K562 (cell line): Measurements from ENCODE around the gene NKX1-2. TPM values are rescaled to one million over a fixed set of nuclear protein-coding genes. Genes with fewer than 3 reads are reported as not detected.

ENCODE experiments used
- ATAC-seq: fragments of 200-7000 bp; cut with Tn5 transposase; 3 replicates; pipeline ENCODE4 v1.9.1; 2020; ENCODE audit warnings: moderate library complexity
- BruUV-seq: library from RNA; stranded (reverse); fragments of 400-500 nt; replicated peaks from 2 replicates; lab custom pipeline; 2021; lab: Mats Ljungman, UMichigan
- CTCF ChIA-PET: fragments of 300-600 bp; formaldehyde crosslinking; extraction: SDS; loops from one replicate; lab custom pipeline; 2021; ENCODE audit warnings: low intra/inter-chr PET ratio; lab: Yijun Ruan, JAX
- POLR2A ChIA-PET: fragments of 300-600, 350-650 bp; sonication (Branson Sonifier 250); formaldehyde crosslinking; extraction: SDS; loops from one replicate; lab custom pipeline; 2021; ENCODE audit warnings: antibody characterized with exemption, inconsistent platforms; lab: Yijun Ruan, JAX
- DNase-seq, 4 experiments: peaks; one replicate each; pipeline versions ENCODE4 v3.0.0 to v3.0.0-alpha.2; 2011 to 2018; ENCODE audit warnings: low spot score in 3 of 4, mixed read lengths in 3 of 4; ENCODE audit errors: extremely low read depth in 1 of 4
- FAIRE-seq: peaks from 2 replicates; lab custom pipeline; 2011; peaks lifted over from hg19 to GRCh38; lab: Jason Lieb, UNC
- H2AFZ ChIP-seq: 2 replicates; pipeline ENCODE4 v1.6.0; 2011; ENCODE audit warnings: low read depth, low read length, control low read depth, inconsistent platforms
- H3K27ac ChIP-seq: fragments of 200-600 bp; 3 replicates; pipeline ENCODE4 v1.8.0; 2011; ENCODE audit warnings: low read depth, mild to moderate bottlenecking, control low read depth, inconsistent platforms, low read length, moderate library complexity, mixed read lengths; ENCODE audit errors: extremely low read depth
- H3K27me3 ChIP-seq, 2 experiments: fragments of 300-600 bp in 1 of 2; 2 replicates in 1 of 2; 3 replicates in 1 of 2; pipeline versions ENCODE4 v1.6.0 to v1.8.0; 2011; ENCODE audit warnings: inconsistent platforms in 2 of 2, low read length in 2 of 2, mild to moderate bottlenecking in 1 of 2, mixed read lengths in 1 of 2, moderate library complexity in 1 of 2; ENCODE audit not compliant: control insufficient read depth in 2 of 2, insufficient read depth in 2 of 2
- H3K36me3 ChIP-seq: fragments of 300-600 bp; 3 replicates; pipeline ENCODE4 v1.8.0; 2011; ENCODE audit warnings: mild to moderate bottlenecking, low read length, inconsistent platforms; ENCODE audit not compliant: control insufficient read depth, insufficient read depth
- H3K4me1 ChIP-seq, 2 experiments: fragments of 200-600 bp in 1 of 2; replicated peaks in 1 of 2; 2 replicates in 1 of 2; 3 replicates in 1 of 2; pipeline versions ENCODE4 v1.5.1 to v1.8.0; 2011; ENCODE audit warnings: inconsistent platforms in 2 of 2, low read length in 2 of 2, mild to moderate bottlenecking in 1 of 2, mixed read lengths in 1 of 2, moderate library complexity in 1 of 2; ENCODE audit not compliant: control insufficient read depth in 2 of 2, insufficient read depth in 2 of 2
- H3K4me2 ChIP-seq: 2 replicates; pipeline ENCODE4 v1.6.1; 2011; ENCODE audit warnings: low read length, control low read depth, inconsistent platforms, mixed read lengths; ENCODE audit not compliant: insufficient read depth
- H3K4me3 ChIP-seq: fragments of 200-600 bp; sonication (generic), shearing (Covaris generic); 2 replicates; pipeline ENCODE4 v1.5.1; 2016; ENCODE audit warnings: control low read depth, inconsistent platforms
- H3K79me2 ChIP-seq: fragments of 200-600 bp; 3 replicates; pipeline ENCODE4 v1.8.0; 2011; ENCODE audit warnings: low read length, inconsistent platforms; ENCODE audit not compliant: control insufficient read depth, insufficient read depth
- H3K9ac ChIP-seq, 2 experiments: 2 replicates each; pipeline versions ENCODE4 v1.6.0 to v1.6.1; 2011; ENCODE audit warnings: low read depth in 2 of 2, low read length in 2 of 2, control low read depth in 1 of 2, inconsistent platforms in 1 of 2, mild to moderate bottlenecking in 1 of 2, mixed read lengths in 1 of 2; ENCODE audit not compliant: insufficient read depth in 1 of 2
- H3K9me1 ChIP-seq: one replicate; pipeline ENCODE4 v1.6.0; 2011; ENCODE audit warnings: inconsistent platforms, mild to moderate bottlenecking, low read length, moderate library complexity; ENCODE audit not compliant: control insufficient read depth, insufficient read depth
- H3K9me3 ChIP-seq: replicated peaks from 2 replicates; pipeline ENCODE4 v1.5.1; 2011; ENCODE audit warnings: low read depth, low read length, inconsistent platforms; ENCODE audit not compliant: control insufficient read depth, insufficient read depth
- H4K20me1 ChIP-seq: replicated peaks from 2 replicates; pipeline ENCODE4 v1.6.1; 2011; ENCODE audit warnings: low read length, inconsistent platforms, mixed read lengths; ENCODE audit not compliant: control insufficient read depth, insufficient read depth
- CBFA2T3 ChIP-seq: fragments of 450-650 bp; IDR thresholded peaks from 2 replicates; pipeline ENCODE4 v1.6.1; 2017
- DACH1 ChIP-seq: fragments of 450-650 bp; IDR thresholded peaks from 2 replicates; pipeline ENCODE4 v1.6.1; 2018; ENCODE audit not compliant: partially characterized antibody
- JUN ChIP-seq, 2 experiments: sonication (generic) in 1 of 2; formaldehyde crosslinking in 1 of 2; IDR thresholded peaks; 2 replicates each; pipeline versions ENCODE4 v1.6.1 to v1.8.0; 2012 to 2022; ENCODE audit warnings: borderline replicate concordance in 2 of 2, mild to moderate bottlenecking in 2 of 2, improper control_type of control experiment in 1 of 2, low read depth in 1 of 2, low read length in 1 of 2, missing genetic modification reagents in 1 of 2
- PATZ1 ChIP-seq: fragments of 250-450 bp; sonication (Bioruptor Pico); IDR thresholded peaks from 2 replicates; pipeline ENCODE4 v1.5.0; 2020; ENCODE audit warnings: mild to moderate bottlenecking, borderline replicate concordance
- TCF3 ChIP-seq: sonication (generic); formaldehyde crosslinking; IDR thresholded peaks from 2 replicates; pipeline ENCODE4 v1.4.0; 2020; ENCODE audit warnings: mild to moderate bottlenecking, missing genetic modification reagents
- ZNF445 ChIP-seq: fragments of 250-450 bp; sonication (Bioruptor Pico); IDR thresholded peaks from 2 replicates; pipeline ENCODE4 v1.4.0; 2020; ENCODE audit warnings: low read depth, mild to moderate bottlenecking, moderate library complexity
- ZNF511 ChIP-seq: sonication (generic); formaldehyde crosslinking; IDR thresholded peaks from 2 replicates; pipeline ENCODE4 v1.8.0; 2022; ENCODE audit warnings: mild to moderate bottlenecking, missing genetic modification reagents
- WGBS: fragments of 100-300 bp; shearing (Covaris generic); methylation state at CpG from one replicate; pipeline ENCODE4 v1.1.6; 2016; ENCODE audit warnings: low coverage, mixed read lengths; ENCODE audit not compliant: insufficient coverage; ENCODE audit errors: missing lambda C conversion rate; 5-methylcytosine and 5-hydroxymethylcytosine counted together
- in situ Hi-C: fragments of 300-500 bp; cut with MboI; formaldehyde crosslinking; loops from 4 replicates; pipeline ENCODE4 v1.15.0; 2018; ENCODE audit warnings: inconsistent platforms, mixed read lengths
- intact Hi-C: fragments of 100-400 bp; cut with micrococcal nuclease; formaldehyde crosslinking; loops from 2 replicates; pipeline ENCODE4 v1.14.2; 2022
- polyA plus RNA-seq, 8 experiments: library from polyadenylated mRNA; depleted of rRNA in 4 of 8; stranded (reverse) in 5 of 8; unstranded in 3 of 8; fragments of >200 nt; fragmentation: Nextera tagmentation in 2 of 8; fragmentation: Illumina TruSeq in 1 of 8; extraction: Ambion mirVana in 2 of 8; extraction: Trizol in 1 of 8; gene quantifications; 2 replicates each; pipeline versions ENCODE4 v1.2.1 to v1.2.3, GENCODE V29; 2011 to 2014; ENCODE audit warnings: inconsistent platforms in 1 of 8, missing spikeins in 1 of 8
- total RNA-seq, 7 experiments: library from RNA; depleted of rRNA in 6 of 7; stranded (reverse); fragments of >200 nt in 6 of 7; fragmentation: Illumina TruSeq in 2 of 7; extraction: Trizol in 2 of 7; gene quantifications; 2 replicates each; pipeline versions ENCODE4 v1.2.1 to v1.2.3, GENCODE V29; 2011 to 2021; ENCODE audit warnings: low replicate concordance in 1 of 7
- TF ChIP-seq, protein P1 (sequence below): fragments of 250-450 bp; sonication (Bioruptor Pico); IDR thresholded peaks from 2 replicates; pipeline ENCODE4 v1.5.0; 2021; ENCODE audit warnings: mild to moderate bottlenecking, moderate library complexity

The NKX1-2 gene
- total and polyA plus RNA-seq, 9 of the 15 experiments (the other 6 are each of a cell fraction or from before 2014, with no cell fraction given), result not detected

- Histone ChIP-seq H3K27ac (no peak overlapping the region), H3K36me3 (no peaks in the 10 kb centered on the region), H3K9me1 (no peaks in the 10 kb centered on the region), H3K4me1 (peaks cover 2 to 21% of the 10 kb centered on the region in 2 experiments; a peak in 4 of 5 replicates)
- in situ Hi-C loops, result no loop called here
- DNase-seq, result no peak
- CTCF ChIA-PET, result no interaction called here
- intact Hi-C loops, result no loop called here
- 32% methylated on average over 6 of the region's 9 CpGs for WGBS
- no TSS peak for BruUV-seq
- peak; percentile 14; the same call in 1 of the 2 replicates for TF ChIP-seq CBFA2T3
- peak; percentile 49 for TF ChIP-seq TCF3
- TF ChIP-seq ZNF445 (CRISPR knock-in tag), result no peak
- TF ChIP-seq, all 486 proteins: peak for 2
- Histone ChIP-seq H3K4me2 (no peak overlapping the region), H3K27me3 (no peaks in the 10 kb centered on the region), H2AFZ (no peak overlapping the region), H3K9ac (peak overlapping the region in 1 of 2 experiments; percentile 36; a peak in 1 of 4 replicates), H4K20me1 (no peaks in the 10 kb centered on the region), H3K9me3 (no peaks in the 10 kb centered on the region), H3K79me2 (no peaks in the 10 kb centered on the region), H3K4me3 (no peak overlapping the region)
- POLR2A ChIA-PET, result interaction anchor here (0.5 to 0.6 kb wide), 2 partner anchors 51 to 1801 kb away, joined by 3 read pairs; no protein-coding TSS in a partner anchor
- no peak for FAIRE-seq
- no peak; the same call in 2 of the 3 replicates for ATAC-seq
These were observed 24.8 kb upstream of the NKX1-2 start for GRCh38 chr10:124474514-124475070.

DNA sequence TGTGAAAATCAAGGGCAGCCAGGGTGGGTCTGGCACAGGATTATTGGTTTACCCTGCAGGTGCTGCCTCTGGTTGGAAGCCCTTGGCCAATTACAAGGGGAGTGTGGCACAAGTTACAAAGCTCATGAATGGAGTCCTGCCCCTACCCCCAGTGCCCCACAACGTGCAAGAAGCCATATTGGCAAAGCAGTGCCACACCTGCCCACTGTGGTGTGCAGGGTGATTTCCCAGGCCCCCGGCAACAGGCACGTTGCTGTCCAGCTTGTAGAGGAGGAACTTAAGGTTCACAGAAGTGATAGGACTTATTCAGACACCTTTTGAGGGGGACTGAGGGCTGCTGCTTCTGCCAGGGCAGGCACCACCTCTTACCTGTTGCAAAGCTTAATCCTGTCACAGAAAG, 23.2 kb upstream of the NKX1-2 start:
- POLR2A ChIA-PET, result interaction anchor here (1.3 to 1.5 kb wide), 2 partner anchors 10 to 13 kb away, joined by 3 to 8 read pairs; no protein-coding TSS in a partner anchor
- FAIRE-seq (no peak), ATAC-seq (no peak), DNase-seq (no peak)
- Histone ChIP-seq H3K4me2 (no peak overlapping the region), H2AFZ (no peak overlapping the region), H3K9me1 (no peaks in the 10 kb centered on the region), H3K27ac (no peak overlapping the region), H3K36me3 (no peaks in the 10 kb centered on the region), H4K20me1 (no peaks in the 10 kb centered on the region), H3K4me3 (no peak overlapping the region), H3K27me3 (no peaks in the 10 kb centered on the region), H3K4me1 (peaks cover 2 to 23% of the 10 kb centered on the region in 2 experiments; a peak in 4 of 5 replicates), H3K9me3 (no peaks in the 10 kb centered on the region), H3K9ac (no peak overlapping the region), H3K79me2 (no peaks in the 10 kb centered on the region)
- intact Hi-C loops, result no loop called here
- in situ Hi-C loops, result no loop called here
- no TSS peak for BruUV-seq
- CTCF ChIA-PET, result no interaction called here
- 41% methylated on average over 3 of the region's 3 CpGs for WGBS
- TF ChIP-seq PATZ1 (CRISPR knock-in tag), result no peak
- TF ChIP-seq JUN (IDR thresholded peaks at IDR 0.05; ENCODE audit: borderline replicate concordance, low read depth, low read length), result no peak
- TF ChIP-seq JUN (CRISPR knock-in tag; IDR thresholded peaks at IDR 0.05; ENCODE audit: borderline replicate concordance), result no peak
- TF ChIP-seq ZNF511 (CRISPR knock-in tag), result no peak
- TF ChIP-seq, protein P1, sequence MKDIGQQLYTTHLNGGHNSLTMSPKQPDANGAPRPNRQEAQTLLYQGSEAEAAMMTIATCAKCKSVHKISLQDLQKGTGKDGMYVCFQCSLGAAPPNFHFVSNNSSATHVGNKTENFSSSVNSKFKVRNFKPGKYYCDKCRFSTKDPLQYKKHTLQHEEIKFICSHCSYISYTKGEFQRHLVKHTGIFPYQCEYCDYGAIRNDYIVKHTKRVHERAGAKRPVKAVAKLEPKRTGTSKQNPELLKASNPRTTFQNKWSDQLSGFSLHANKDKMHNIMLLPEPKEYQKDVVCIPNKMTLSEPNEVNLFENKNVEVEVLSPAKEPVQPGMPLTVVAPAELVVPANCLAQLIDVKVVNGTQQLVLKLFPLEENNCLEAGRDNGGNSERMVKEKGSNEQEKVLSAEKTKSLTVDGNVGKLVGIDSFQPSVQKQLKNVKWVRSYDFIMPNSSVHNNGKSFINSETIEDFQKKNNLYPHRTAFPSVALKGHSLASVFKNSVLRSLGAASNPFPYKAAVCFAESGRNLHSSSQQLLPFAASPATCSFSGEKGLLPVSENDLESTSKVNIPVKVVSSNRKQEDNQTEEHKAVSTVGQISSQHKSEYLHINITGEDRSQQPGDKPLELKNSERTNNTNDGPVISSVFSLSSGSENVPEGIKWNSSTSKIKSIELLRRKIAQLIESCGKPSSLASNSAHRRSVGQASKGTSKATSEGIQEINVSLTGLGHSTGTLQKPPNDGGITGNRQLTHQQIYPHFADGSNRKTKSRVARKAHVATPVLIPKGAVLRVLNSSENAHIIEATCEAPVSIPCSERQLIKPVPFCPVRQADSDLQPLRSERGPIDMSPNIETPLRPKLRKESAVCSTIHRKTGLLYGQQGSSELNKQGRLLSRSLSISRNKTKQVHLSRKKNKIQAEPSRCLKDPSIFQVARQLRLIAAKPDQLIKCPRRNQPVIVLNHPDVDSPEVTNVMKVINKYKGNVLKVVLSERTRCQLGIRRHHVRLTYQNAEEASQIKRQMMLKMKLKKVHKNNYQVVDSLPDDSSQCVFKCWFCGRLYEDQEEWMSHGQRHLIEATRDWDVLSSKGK, result no peak
- TF ChIP-seq DACH1, result no peak
